H1 (cell line): ENCODE results near the gene ATP6V0D1. TPM values are rescaled to one million over a fixed set of nuclear protein-coding genes. Genes with fewer than 3 reads are reported as not detected.

Experiments
- CTCF ChIA-PET: fragments of 300-600 bp; sonication (Branson Sonifier 250); formaldehyde crosslinking; loops from one replicate; lab custom pipeline; 2021; ENCODE audit not compliant: partially characterized antibody; lab: Charles Lee
- POLR2A ChIA-PET: fragments of 300-600 bp; sonication (Branson Sonifier 250); formaldehyde crosslinking; loops from one replicate; lab custom pipeline; 2021; ENCODE audit warnings: inconsistent platforms; ENCODE audit not compliant: partially characterized antibody; lab: Charles Lee
- DNase-seq, 2 experiments: peaks; one replicate each; pipeline versions ENCODE4 v3.0.0 to v3.0.0-alpha.2; 2010 to 2022; ENCODE audit warnings: low spot score in 2 of 2, low read depth in 1 of 2, mixed read lengths in 1 of 2
- FAIRE-seq: peaks from 2 replicates; lab custom pipeline; 2011; peaks lifted over from hg19 to GRCh38; lab: Jason Lieb, UNC
- H2AFZ ChIP-seq: 2 replicates; pipeline ENCODE4 v1.8.1; 2012; ENCODE audit warnings: low read length, inconsistent platforms
- H2AK5ac ChIP-seq: 2 replicates; pipeline ENCODE4 v1.6.1; 2013; ENCODE audit warnings: low read depth, low read length
- H2BK120ac ChIP-seq: replicated peaks from 2 replicates; pipeline ENCODE3; 2013; ENCODE audit warnings: low read depth, low read length, inconsistent platforms
- H2BK12ac ChIP-seq: 2 replicates; pipeline ENCODE4 v1.6.1; 2013; ENCODE audit warnings: low read depth, low read length
- H2BK15ac ChIP-seq: 2 replicates; pipeline ENCODE4 v1.6.1; 2013; ENCODE audit warnings: low read length
- H2BK20ac ChIP-seq: 2 replicates; pipeline ENCODE4 v1.6.1; 2013; ENCODE audit warnings: low read length
- H2BK5ac ChIP-seq: 2 replicates; pipeline ENCODE4 v1.6.1; 2013; ENCODE audit warnings: low read depth, low read length
- H3K14ac ChIP-seq: 2 replicates; pipeline ENCODE4 v1.6.1; 2013; ENCODE audit warnings: inconsistent platforms; ENCODE audit not compliant: insufficient read length
- H3K18ac ChIP-seq: 2 replicates; pipeline ENCODE4 v1.6.1; 2013; ENCODE audit warnings: low read length; ENCODE audit errors: extremely low read depth
- H3K23ac ChIP-seq: 2 replicates; pipeline ENCODE4 v1.6.1; 2013; ENCODE audit warnings: inconsistent platforms; ENCODE audit not compliant: insufficient read length
- H3K23me2 ChIP-seq: 2 replicates; pipeline ENCODE4 v1.6.1; 2013; ENCODE audit warnings: low read depth, low read length
- H3K27ac ChIP-seq: 2 replicates; pipeline ENCODE4 v1.6.1; 2011; ENCODE audit warnings: low read depth, low read length, inconsistent platforms
- H3K27me3 ChIP-seq, 4 experiments: replicated peaks in 1 of 4; 1 replicate in 1 of 4; 2 replicates in 3 of 4; pipeline versions ENCODE4 v1.6.1 to v1.8.1; 2011 to 2013; ENCODE audit warnings: low read length in 3 of 4, mild to moderate bottlenecking in 3 of 4, inconsistent platforms in 2 of 4, mixed read lengths in 2 of 4, moderate library complexity in 1 of 4; ENCODE audit not compliant: control insufficient read depth in 3 of 4, insufficient read depth in 3 of 4; ENCODE audit errors: extremely low read depth in 1 of 4
- H3K36me3 ChIP-seq, 4 experiments: 2 replicates each; pipeline versions ENCODE4 v1.6.1 to v1.8.1; 2011 to 2013; ENCODE audit warnings: mild to moderate bottlenecking in 4 of 4, low read length in 3 of 4, moderate library complexity in 2 of 4, control low read depth in 1 of 4, inconsistent platforms in 1 of 4; ENCODE audit not compliant: insufficient read depth in 4 of 4, control insufficient read depth in 2 of 4
- H3K4ac ChIP-seq: replicated peaks from 2 replicates; pipeline ENCODE3; 2013; ENCODE audit warnings: low read length, low read depth, mixed read lengths, inconsistent platforms; ENCODE audit not compliant: insufficient read length
- H3K4me1 ChIP-seq, 4 experiments: replicated peaks in 1 of 4; 1 replicate in 1 of 4; 2 replicates in 3 of 4; pipeline versions ENCODE4 v1.6.1 to v1.8.1; 2011 to 2013; ENCODE audit warnings: low read length in 3 of 4, inconsistent platforms in 2 of 4, mixed read lengths in 1 of 4; ENCODE audit not compliant: insufficient read depth in 4 of 4, control insufficient read depth in 3 of 4
- H3K4me2 ChIP-seq, 2 experiments: 2 replicates each; pipeline versions ENCODE4 v1.6.1 to v1.8.1; 2011 to 2013; ENCODE audit warnings: low read depth in 2 of 2, low read length in 2 of 2, control low read depth in 1 of 2, inconsistent platforms in 1 of 2, mild to moderate bottlenecking in 1 of 2; ENCODE audit not compliant: insufficient read depth in 1 of 2
- H3K4me3 ChIP-seq, 4 experiments: fragments of 200-600, 300-600 bp in 1 of 4; sonication (generic), shearing (Covaris generic), sonication (Bioruptor Twin) in 1 of 4; 2 replicates each; pipeline versions ENCODE4 v1.5.1 to v1.8.1; 2011 to 2016; ENCODE audit warnings: low read length in 4 of 4, low read depth in 3 of 4, control low read depth in 2 of 4, inconsistent platforms in 2 of 4, mild to moderate bottlenecking in 2 of 4, mixed read lengths in 1 of 4, moderate library complexity in 1 of 4; ENCODE audit not compliant: insufficient read depth in 2 of 4; ENCODE audit errors: extremely low read depth in 1 of 4
- H3K56ac ChIP-seq: replicated peaks from 2 replicates; pipeline ENCODE3; 2013; ENCODE audit warnings: low read depth, mild to moderate bottlenecking, mixed read lengths, low read length, inconsistent platforms; ENCODE audit not compliant: insufficient read length
- H3K79me1 ChIP-seq: 2 replicates; pipeline ENCODE4 v1.6.1; 2013; ENCODE audit warnings: low read depth, low read length, control low read depth
- H3K79me2 ChIP-seq, 2 experiments: 2 replicates each; pipeline versions ENCODE4 v1.6.1 to v1.8.1; 2012 to 2013; ENCODE audit warnings: low read length in 2 of 2, mild to moderate bottlenecking in 2 of 2, inconsistent platforms in 1 of 2; ENCODE audit not compliant: insufficient read depth in 2 of 2, control insufficient read depth in 1 of 2
- H3K9ac ChIP-seq, 4 experiments: replicated peaks in 1 of 4; 1 replicate in 1 of 4; 2 replicates in 3 of 4; pipeline versions ENCODE4 v1.6.1 to v1.8.1; 2011 to 2013; ENCODE audit warnings: low read depth in 3 of 4, low read length in 3 of 4, control low read depth in 2 of 4, mild to moderate bottlenecking in 2 of 4, moderate library complexity in 2 of 4, inconsistent platforms in 1 of 4; ENCODE audit errors: extremely low read depth in 1 of 4
- H3K9me3 ChIP-seq, 2 experiments: 2 replicates each; pipeline versions ENCODE4 v1.6.1 to v1.8.1; 2012 to 2013; ENCODE audit warnings: mild to moderate bottlenecking in 2 of 2, moderate library complexity in 2 of 2, control low read depth in 1 of 2, inconsistent platforms in 1 of 2, low read depth in 1 of 2, low read length in 1 of 2, mixed read lengths in 1 of 2; ENCODE audit not compliant: insufficient read depth in 2 of 2
- H4K20me1 ChIP-seq, 2 experiments: replicated peaks in 1 of 2; 2 replicates each; pipeline versions ENCODE3 to v1.8.1; 2011 to 2013; ENCODE audit warnings: inconsistent platforms in 2 of 2, low read length in 2 of 2, mild to moderate bottlenecking in 1 of 2; ENCODE audit not compliant: insufficient read depth in 2 of 2, control insufficient read depth in 1 of 2
- H4K5ac ChIP-seq: 2 replicates; pipeline ENCODE4 v1.6.1; 2013; ENCODE audit warnings: low read length, low read depth, mixed read lengths, inconsistent platforms; ENCODE audit not compliant: insufficient read length
- H4K8ac ChIP-seq: 2 replicates; pipeline ENCODE4 v1.8.0; 2013; ENCODE audit warnings: mild to moderate bottlenecking, moderate library complexity, low read length, inconsistent platforms; ENCODE audit not compliant: insufficient read depth; ENCODE audit errors: extremely low read depth
- H4K91ac ChIP-seq: replicated peaks from 2 replicates; pipeline ENCODE3; 2013; ENCODE audit warnings: low read length, mixed read lengths, inconsistent platforms; ENCODE audit not compliant: insufficient read length
- CBX8 ChIP-seq: fragments of 300-800, 300-1000 bp; sonication (generic); IDR thresholded peaks from 2 replicates; pipeline ENCODE4 v1.7.1; 2016; ENCODE audit warnings: low read depth, low read length, borderline replicate concordance
- CHD1 ChIP-seq: IDR thresholded peaks from 2 replicates; pipeline ENCODE4 v1.6.1; 2012; ENCODE audit warnings: low read depth, low read length, improper control_type of control experiment
- E2F6 ChIP-seq: IDR thresholded peaks from 2 replicates; pipeline ENCODE4 v1.6.1; 2012; ENCODE audit warnings: inconsistent platforms
- KDM1A ChIP-seq: fragments of 200-600, 300-600 bp; sonication (generic); IDR thresholded peaks from 2 replicates; pipeline ENCODE4 v1.7.1; 2016; ENCODE audit warnings: mild to moderate bottlenecking, low read length, borderline replicate concordance
- MAX ChIP-seq: IDR thresholded peaks from 2 replicates; pipeline ENCODE4 v1.6.1; 2012; ENCODE audit warnings: inconsistent platforms
- SIN3A ChIP-seq, 2 experiments: IDR thresholded peaks in 1 of 2; conservative IDR thresholded peaks in 1 of 2; 2 replicates each; pipeline ENCODE4 v1.6.1; 2011 to 2012; ENCODE audit warnings: low read length in 2 of 2, improper control_type of control experiment in 1 of 2, low read depth in 1 of 2, mild to moderate bottlenecking in 1 of 2
- SP1 ChIP-seq: IDR thresholded peaks from 2 replicates; pipeline ENCODE4 v1.6.1; 2011; ENCODE audit warnings: low read depth, low read length
- USF2 ChIP-seq: IDR thresholded peaks from 2 replicates; pipeline ENCODE4 v1.6.1; 2011; ENCODE audit warnings: low read length, improper control_type of control experiment
- WGBS, 2 experiments: shearing (Covaris generic) in 1 of 2; methylation state at CpG; one replicate each; pipeline versions ENCODE4 v1.1.6 to v1.1.7; 2013 to 2015; ENCODE audit warnings: low lambda C conversion rate in 2 of 2, mixed read lengths in 2 of 2, inconsistent platforms in 1 of 2, low coverage in 1 of 2, missing lambda C conversion rate in 1 of 2; ENCODE audit not compliant: insufficient replicate concordance in 2 of 2, insufficient coverage in 1 of 2, insufficient read length in 1 of 2; ENCODE audit errors: extremely low coverage in 1 of 2, missing lambda C conversion rate in 1 of 2; 5-methylcytosine and 5-hydroxymethylcytosine counted together
- polyA plus RNA-seq, 7 experiments: library from polyadenylated mRNA; depleted of rRNA in 3 of 7; stranded (reverse) in 5 of 7; unstranded in 2 of 7; fragments of >200 nt in 5 of 7; fragments of 200-250 nt in 2 of 7; gene quantifications; 1 replicate in 5 of 7; 2 replicates in 1 of 7; 4 replicates in 1 of 7; pipeline versions ENCODE4 v1.2.1 to v1.2.3, GENCODE V29; 2011 to 2013; ENCODE audit warnings: missing spikeins in 2 of 7, mixed read lengths in 2 of 7
- total RNA-seq: library from RNA; stranded (reverse); fragmentation: NEBNext Ultra II Directional; extraction: Animal tissue kit (Norgen Biotek cat#: 25700); gene quantifications from 2 replicates; pipeline ENCODE4 v1.2.1, GENCODE V29; 2021

Gene ATP6V0D1
- total and polyA plus RNA-seq, 2 of the 8 experiments (the other 6 are each of a cell fraction or from before 2014, with no cell fraction given) = 47.3 to 134 TPM

GRCh38 chr16:67474551-67475455 is 6.2 kb downstream of the ATP6V0D1 start:
- no peak for DNase-seq
- Histone ChIP-seq H4K91ac (no peak overlapping the region), H4K8ac (no peak overlapping the region), H3K4me3 (no peak overlapping the region), H4K5ac (no peak overlapping the region), H3K23me2 (no peaks in the 10 kb centered on the region; the same call in 1 of the 2 replicates), H3K9ac (peak overlapping the region in 1 of 4 experiments; percentile 21; a peak in 2 of 7 replicates), H3K4ac (no peak overlapping the region), H3K36me3 (no peaks in the 10 kb centered on the region), H2BK12ac (no peak overlapping the region), H3K9me3 (no peaks in the 10 kb centered on the region), H3K18ac (no peak overlapping the region), H3K27ac (no peak overlapping the region), H3K79me1 (peaks cover 6% of the 10 kb centered on the region; the same call in 1 of the 2 replicates), H3K4me1 (no peaks in the 10 kb centered on the region), H2AK5ac (no peak overlapping the region), H4K20me1 (peaks cover 4 to 15% of the 10 kb centered on the region in 2 experiments), H3K56ac (no peak overlapping the region), H2BK120ac (no peak overlapping the region), H3K79me2 (peaks cover 2 to 34% of the 10 kb centered on the region in 2 experiments; a peak in 3 of 4 replicates), H2BK15ac (no peak overlapping the region), H3K4me2 (no peak overlapping the region), H2BK5ac (no peak overlapping the region), H3K23ac (no peak overlapping the region), H2BK20ac (no peak overlapping the region), H3K14ac (no peak overlapping the region), H3K27me3 (no peaks in the 10 kb centered on the region), H2AFZ (no peak overlapping the region)
- TF ChIP-seq KDM1A = no peak
- TF ChIP-seq CBX8 = no peak
- TF ChIP-seq E2F6 = no peak
- no peak for TF ChIP-seq USF2
- TF ChIP-seq SIN3A (conservative IDR thresholded peaks at IDR 0.05 in 1 of 2, IDR thresholded peaks at IDR 0.05 in 1 of 2; ENCODE audit: low read depth in 1 of 2, low read length in 2 of 2) = no peak
- no peak for TF ChIP-seq CHD1
- TF ChIP-seq MAX = no peak
- TF ChIP-seq SP1 = no peak
- ChIA-PET POLR2A (no interaction called here), CTCF (interaction anchor here (0.6 to 2.4 kb wide), 7 partner anchors 9 to 196 kb away, joined by 3 to 11 read pairs (median 3); partner anchors contain the start of gene PLEKHG4)
- no peak for FAIRE-seq
- WGBS, 2 experiments = 91 to 100% methylated on average over 2 to 11 of the region's 11 CpGs
